ENCODE results near the gene CPNE7. TPM values are rescaled to one million over a fixed set of nuclear protein-coding genes. Genes with fewer than 3 reads are reported as not detected.

CPNE7 gene
- total and polyA plus RNA-seq, 2 of the 8 experiments (the other 6 are each of a cell fraction or from before 2014, with no cell fraction given): 10.0 to 23.7 TPM

DNA sequence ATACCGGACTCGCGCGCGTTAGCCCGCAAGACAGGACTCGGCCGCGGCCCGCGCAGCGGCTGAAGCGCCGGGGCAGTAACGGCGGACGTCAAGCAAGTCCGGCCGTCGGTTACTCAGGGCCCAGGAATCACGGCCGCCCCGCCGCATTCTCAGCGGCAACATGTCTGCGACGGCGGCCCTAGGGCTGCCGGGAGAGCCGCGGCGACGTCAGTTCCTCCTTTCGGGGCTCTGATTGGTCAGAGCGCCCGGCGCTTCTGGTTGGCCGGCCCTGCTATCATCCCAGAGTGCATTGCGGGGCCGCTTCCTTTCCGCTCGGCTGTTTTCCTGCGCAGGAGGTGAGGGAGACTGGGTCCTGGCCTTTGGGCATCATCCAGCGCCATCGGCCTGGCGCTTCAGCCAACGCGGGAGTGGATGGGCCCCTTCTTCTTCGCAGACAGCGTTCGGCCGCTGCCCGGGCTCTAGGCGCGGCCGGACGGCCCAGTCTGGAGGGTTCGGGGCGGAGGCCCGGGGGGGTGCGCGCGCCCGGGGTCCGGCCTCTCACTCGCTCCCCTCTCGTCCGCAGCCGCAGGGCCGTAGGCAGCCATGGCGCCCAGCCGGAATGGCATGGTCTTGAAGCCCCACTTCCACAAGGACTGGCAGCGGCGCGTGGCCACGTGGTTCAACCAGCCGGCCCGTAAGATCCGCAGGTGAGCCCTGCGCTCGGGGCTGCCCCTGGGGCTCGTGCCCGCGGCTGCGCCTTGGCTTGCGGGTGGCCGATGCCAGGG, 15.0 kb upstream of the CPNE7 start, which contains the start of gene RPL13 (continued):
- TF ChIP-seq EP300 (IDR thresholded peaks at IDR 0.05; ENCODE audit: borderline replicate concordance in 1 of 2, low read depth in 2 of 2, low read length in 2 of 2) (no peak), JUND (IDR thresholded peaks at IDR 0.05; ENCODE audit: low read length) (no peak), POU5F1 (IDR thresholded peaks at IDR 0.05; ENCODE audit: low read depth, low read length) (no peak), BCL11A (IDR thresholded peaks at IDR 0.05; ENCODE audit: low read depth in 2 of 2, low read length in 2 of 2) (no peak), TAF7 (optimal IDR thresholded peaks at IDR 0.05; ENCODE audit: borderline replicate concordance, low read depth, low read length) (peak; percentile 99), BRCA1 (IDR thresholded peaks at IDR 0.05; ENCODE audit: low read depth, low read length) (no peak), SRF (IDR thresholded peaks at IDR 0.05; ENCODE audit: low read depth, low read length) (no peak), TAF1 (IDR thresholded peaks at IDR 0.05; ENCODE audit: low read depth, low read length) (peak; percentile 100), RXRA (IDR thresholded peaks at IDR 0.05; ENCODE audit: insufficient read depth, low read depth, low read length) (no peak), FOSL1 (IDR thresholded peaks at IDR 0.05; ENCODE audit: insufficient read depth, low read depth, low read length) (no peak), NANOG (IDR thresholded peaks at IDR 0.05; ENCODE audit: insufficient read depth, low read depth, low read length, poor library complexity, severe bottlenecking) (no peak), CEBPB (IDR thresholded peaks at IDR 0.05; ENCODE audit: low read depth, low read length) (no peak), ASH2L (IDR thresholded peaks at IDR 0.05; ENCODE audit: low read length) (peak; percentile 72), RFX5 (IDR thresholded peaks at IDR 0.05; ENCODE audit: borderline replicate concordance, low read depth, low read length) (no peak), POLR2AphosphoS5 (IDR thresholded peaks at IDR 0.05; ENCODE audit: low read depth, low read length) (peak; percentile 98), SIN3A (conservative IDR thresholded peaks at IDR 0.05 in 1 of 2, IDR thresholded peaks at IDR 0.05 in 1 of 2; ENCODE audit: low read depth in 1 of 2, low read length in 2 of 2) (peak in 1 of 2 experiments; percentile 66; a peak in 2 of 4 replicates), CHD1 (IDR thresholded peaks at IDR 0.05; ENCODE audit: low read depth, low read length) (no peak), SP4 (IDR thresholded peaks at IDR 0.05; ENCODE audit: low read length) (0 out of 2 replicates have a peak, but pooled peaks have one; percentile 65), SP2 (IDR thresholded peaks at IDR 0.05; ENCODE audit: low read length) (no peak), POLR2A (IDR thresholded peaks at IDR 0.05; ENCODE audit: control extremely low read depth in 1 of 2, low read depth in 2 of 2, low read length in 2 of 2) (peak; percentile 99), GTF2F1 (IDR thresholded peaks at IDR 0.05; ENCODE audit: borderline replicate concordance, low read depth, low read length) (peak; percentile 97)
- TF ChIP-seq, protein P1, sequence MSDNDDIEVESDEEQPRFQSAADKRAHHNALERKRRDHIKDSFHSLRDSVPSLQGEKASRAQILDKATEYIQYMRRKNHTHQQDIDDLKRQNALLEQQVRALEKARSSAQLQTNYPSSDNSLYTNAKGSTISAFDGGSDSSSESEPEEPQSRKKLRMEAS (IDR thresholded peaks at IDR 0.05): peak; percentile 74
- TF ChIP-seq, protein P2, sequence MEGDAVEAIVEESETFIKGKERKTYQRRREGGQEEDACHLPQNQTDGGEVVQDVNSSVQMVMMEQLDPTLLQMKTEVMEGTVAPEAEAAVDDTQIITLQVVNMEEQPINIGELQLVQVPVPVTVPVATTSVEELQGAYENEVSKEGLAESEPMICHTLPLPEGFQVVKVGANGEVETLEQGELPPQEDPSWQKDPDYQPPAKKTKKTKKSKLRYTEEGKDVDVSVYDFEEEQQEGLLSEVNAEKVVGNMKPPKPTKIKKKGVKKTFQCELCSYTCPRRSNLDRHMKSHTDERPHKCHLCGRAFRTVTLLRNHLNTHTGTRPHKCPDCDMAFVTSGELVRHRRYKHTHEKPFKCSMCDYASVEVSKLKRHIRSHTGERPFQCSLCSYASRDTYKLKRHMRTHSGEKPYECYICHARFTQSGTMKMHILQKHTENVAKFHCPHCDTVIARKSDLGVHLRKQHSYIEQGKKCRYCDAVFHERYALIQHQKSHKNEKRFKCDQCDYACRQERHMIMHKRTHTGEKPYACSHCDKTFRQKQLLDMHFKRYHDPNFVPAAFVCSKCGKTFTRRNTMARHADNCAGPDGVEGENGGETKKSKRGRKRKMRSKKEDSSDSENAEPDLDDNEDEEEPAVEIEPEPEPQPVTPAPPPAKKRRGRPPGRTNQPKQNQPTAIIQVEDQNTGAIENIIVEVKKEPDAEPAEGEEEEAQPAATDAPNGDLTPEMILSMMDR (IDR thresholded peaks at IDR 0.05; ENCODE audit: control extremely low read depth in 1 of 3, insufficient read depth in 1 of 3, low read depth in 1 of 3, low read length in 3 of 3): no peak

Data from H1 (cell line).